Upper lobe of left lung (tissue), 6 donors: ENCODE measurements around the gene SLFN14. TPM values are rescaled to one million over a fixed set of nuclear protein-coding genes. Genes with fewer than 3 reads are reported as not detected.
A peak's percentile ranks its signal among the peaks of the same experiment; 100 is the strongest.
"Not testable (repeated sequence)": the region's sequence is repeated elsewhere in the genome, so short reads cannot be mapped to it uniquely, and the experiment has no call there.

Experiments used
- ATAC-seq, 2 donors: fragments of 200-7000 bp; cut with Tn5 transposase; one replicate each; pipeline ENCODE4 v1.9.1; 2022; ENCODE audit warnings: mild to moderate bottlenecking in 2 of 2, moderate library complexity in 2 of 2; ENCODE audit not compliant: low FRiP score in 2 of 2
- DNase-seq, 2 donors: peaks; one replicate each; pipeline ENCODE4 v3.0.0-alpha.2; 2019 to 2020
- H3K27ac ChIP-seq, 4 donors: fragments of 200-600 bp; sonication (generic); one replicate each; pipeline ENCODE4 v1.5.1; 2016 to 2019
- H3K27me3 ChIP-seq, 4 donors: fragments of 200-600 bp; sonication (generic); one replicate each; pipeline ENCODE4 v1.5.1; 2017 to 2019
- H3K36me3 ChIP-seq, 4 donors: fragments of 200-600 bp; sonication (generic); one replicate each; pipeline ENCODE4 v1.5.1; 2016 to 2019
- H3K4me1 ChIP-seq, 4 donors: fragments of 200-600 bp; sonication (generic); one replicate each; pipeline ENCODE4 v1.5.1; 2018 to 2019
- H3K4me3 ChIP-seq, 4 donors: fragments of 200-600 bp; sonication (generic); one replicate each; pipeline ENCODE4 v1.5.1; 2017 to 2019; ENCODE audit warnings: mild to moderate bottlenecking in 2 of 4, moderate library complexity in 1 of 4
- H3K9me3 ChIP-seq, 4 donors: fragments of 200-600 bp; sonication (generic); one replicate each; pipeline ENCODE4 v1.5.1; 2018 to 2019
- EP300 ChIP-seq, 4 donors: sonication (generic); formaldehyde crosslinking; IDR thresholded peaks; one replicate each; pipeline ENCODE4 v1.5.1; 2017; ENCODE audit warnings: antibody characterized with exemption in 4 of 4, control low read depth in 2 of 4
- POLR2A ChIP-seq, 4 donors: fragments of 450-650 bp; IDR thresholded peaks; one replicate each; pipeline ENCODE4 v1.5.1; 2016 to 2017; ENCODE audit warnings: antibody characterized with exemption in 4 of 4, mild to moderate bottlenecking in 2 of 4
- POLR2AphosphoS5 ChIP-seq, 2 donors: sonication (generic); formaldehyde crosslinking; IDR thresholded peaks; one replicate each; pipeline ENCODE4 v1.5.1; 2017; ENCODE audit warnings: antibody characterized with exemption in 2 of 2
- WGBS, 2 donors: methylation state at CpG; one replicate each; pipeline ENCODE4 v1.1.5; 2017 to 2018; 5-methylcytosine and 5-hydroxymethylcytosine counted together
- small RNA-seq, 4 donors: library from RNA; depleted of rRNA; stranded (forward); fragments of <200 nt; gene quantifications; one replicate each; pipeline ENCODE3, GENCODE V24; 2016
- total RNA-seq, 6 donors: library from RNA; depleted of rRNA in 4 of 6; stranded (reverse); fragments of >200 nt in 4 of 6; gene quantifications; one replicate each; pipeline versions ENCODE4 v1.1.0 to v1.2.1, GENCODE V29; 2016 to 2021
- TF ChIP-seq, protein P1 (sequence below), 6 experiments: fragments of 450-650 bp in 4 of 6; fragments of 200-600 bp in 2 of 6; sonication (generic) in 2 of 6; IDR thresholded peaks; one replicate each; pipeline ENCODE4 v1.5.1; 2016 to 2019; ENCODE audit warnings: antibody characterized with exemption in 6 of 6
- donor health status: DM: no; HTN: no; CAD: no; lungs with moderate emphysema.
- donor health status: DM: no; HTN: yes; CAD: no; lungs with severe emphysema.

SLFN14 gene
- total RNA-seq, 6 donors from 2014 or later: 0.09 to 1.8 (median 0.30) TPM; not detected in 1

DNA sequence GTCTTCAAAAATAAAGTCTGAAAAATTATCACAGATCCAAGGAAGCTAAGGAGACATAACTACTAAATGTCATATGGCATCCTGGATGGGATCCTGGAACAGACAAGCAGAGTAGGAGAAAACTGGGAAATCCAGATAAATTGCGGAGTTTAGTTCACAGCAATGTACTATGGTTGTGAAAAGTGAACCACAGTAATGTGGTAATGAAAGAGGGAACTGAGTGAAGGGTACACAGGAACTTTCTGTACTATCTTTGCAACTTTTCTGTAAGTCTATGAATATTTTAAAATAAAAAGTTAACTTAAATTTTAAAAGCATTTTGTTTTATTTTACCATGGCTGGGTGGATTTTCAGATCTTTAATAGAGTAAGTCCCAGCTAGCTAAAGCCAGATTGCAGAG is 39.5 kb downstream of the SLFN14 start:
- no peak for ATAC-seq
- H3K27ac ChIP-seq: peak overlapping the region; percentile 33 to 80 (median 60)

DNA sequence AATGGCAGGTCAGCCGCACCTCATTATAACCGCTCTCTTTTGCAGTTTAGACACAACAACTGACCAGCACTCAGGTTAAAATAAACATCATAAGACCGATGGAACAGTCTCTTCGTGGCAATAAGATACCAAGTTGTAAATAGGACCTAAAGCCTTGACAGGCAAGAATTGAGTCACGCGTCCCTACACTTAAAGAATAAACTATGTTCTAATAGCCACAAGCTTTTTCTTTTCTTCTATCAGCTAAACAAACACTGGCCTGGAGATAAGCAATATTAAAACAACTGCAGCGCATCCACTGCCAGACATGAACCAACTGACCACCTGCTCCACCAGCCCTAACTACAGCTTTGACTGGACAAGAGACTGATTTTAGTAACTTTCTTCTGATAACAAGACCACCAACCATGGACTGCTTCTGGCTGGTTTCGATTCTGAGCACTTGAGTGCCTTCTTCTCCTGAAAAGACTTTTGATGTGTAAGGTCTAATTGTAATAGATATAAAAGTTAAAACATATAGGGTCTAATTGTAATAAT is 40.6 kb downstream of the SLFN14 start:
- DNase-seq: no peak

More for the DNA sequence above, 39.5 kb downstream of the SLFN14 start:
- no peaks in the 10 kb centered on the region for H3K27me3 ChIP-seq
- 60 to 87% methylated on average over 1 of the region's 1 CpG for WGBS, 2 donors
- H3K4me1 ChIP-seq: no peaks in the 10 kb centered on the region
- no peaks in the 10 kb centered on the region for H3K9me3 ChIP-seq
- no peak for TF ChIP-seq EP300 (IDR thresholded peaks at IDR 0.05)
- H3K4me3 ChIP-seq: no peak overlapping the region
- DNase-seq: no peak
- H3K36me3 ChIP-seq: no peaks in the 10 kb centered on the region

DNA sequence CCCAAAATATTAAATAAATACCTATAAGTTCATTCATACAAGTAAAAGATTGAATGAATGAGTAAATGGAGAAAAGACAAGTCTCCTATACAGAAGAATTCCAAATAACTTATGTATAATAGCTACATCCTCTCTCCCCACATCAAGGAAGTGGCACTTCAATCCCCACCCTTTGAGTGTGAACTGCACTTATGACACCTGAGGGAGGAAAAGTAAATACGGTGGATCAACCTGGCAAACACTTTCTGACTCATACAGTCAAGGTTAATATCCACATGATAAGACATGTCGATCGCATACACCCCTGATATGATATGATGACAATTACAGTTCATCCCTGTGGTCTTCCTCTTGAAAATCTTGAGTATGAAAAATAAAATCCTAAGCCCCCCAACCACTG is 41.2 kb downstream of the SLFN14 start:
- no peaks in the 10 kb centered on the region for H3K27me3 ChIP-seq
- DNase-seq (no peak), ATAC-seq (no peak)
- no peaks in the 10 kb centered on the region for H3K36me3 ChIP-seq
- no peaks in the 10 kb centered on the region for H3K9me3 ChIP-seq
- 60 to 62% methylated on average over 3 of the region's 3 CpGs for WGBS, 2 donors
- no peaks in the 10 kb centered on the region for H3K4me1 ChIP-seq
- no peak overlapping the region for H3K4me3 ChIP-seq
- H3K27ac ChIP-seq: peak overlapping the region in 1 of 4 donors; percentile 80
- TF ChIP-seq POLR2AphosphoS5 (IDR thresholded peaks at IDR 0.05): no peak
- TF ChIP-seq, protein P1, sequence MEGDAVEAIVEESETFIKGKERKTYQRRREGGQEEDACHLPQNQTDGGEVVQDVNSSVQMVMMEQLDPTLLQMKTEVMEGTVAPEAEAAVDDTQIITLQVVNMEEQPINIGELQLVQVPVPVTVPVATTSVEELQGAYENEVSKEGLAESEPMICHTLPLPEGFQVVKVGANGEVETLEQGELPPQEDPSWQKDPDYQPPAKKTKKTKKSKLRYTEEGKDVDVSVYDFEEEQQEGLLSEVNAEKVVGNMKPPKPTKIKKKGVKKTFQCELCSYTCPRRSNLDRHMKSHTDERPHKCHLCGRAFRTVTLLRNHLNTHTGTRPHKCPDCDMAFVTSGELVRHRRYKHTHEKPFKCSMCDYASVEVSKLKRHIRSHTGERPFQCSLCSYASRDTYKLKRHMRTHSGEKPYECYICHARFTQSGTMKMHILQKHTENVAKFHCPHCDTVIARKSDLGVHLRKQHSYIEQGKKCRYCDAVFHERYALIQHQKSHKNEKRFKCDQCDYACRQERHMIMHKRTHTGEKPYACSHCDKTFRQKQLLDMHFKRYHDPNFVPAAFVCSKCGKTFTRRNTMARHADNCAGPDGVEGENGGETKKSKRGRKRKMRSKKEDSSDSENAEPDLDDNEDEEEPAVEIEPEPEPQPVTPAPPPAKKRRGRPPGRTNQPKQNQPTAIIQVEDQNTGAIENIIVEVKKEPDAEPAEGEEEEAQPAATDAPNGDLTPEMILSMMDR (IDR thresholded peaks at IDR 0.05): no peak
- no peak for TF ChIP-seq POLR2A (IDR thresholded peaks at IDR 0.05)
- no peak for TF ChIP-seq EP300 (IDR thresholded peaks at IDR 0.05)

More for the DNA sequence above, 40.6 kb downstream of the SLFN14 start:
- ATAC-seq: no peak
- no peaks in the 10 kb centered on the region for H3K9me3 ChIP-seq
- no peaks in the 10 kb centered on the region for H3K27me3 ChIP-seq
- H3K4me1 ChIP-seq: no peaks in the 10 kb centered on the region
- peak overlapping the region in 1 of 4 donors; percentile 80 for H3K27ac ChIP-seq
- H3K4me3 ChIP-seq: no peak overlapping the region
- H3K36me3 ChIP-seq: no peaks in the 10 kb centered on the region
- TF ChIP-seq POLR2AphosphoS5 (IDR thresholded peaks at IDR 0.05): no peak
- WGBS, 2 donors: 68 to 71% methylated on average over 8 of the region's 8 CpGs

DNA sequence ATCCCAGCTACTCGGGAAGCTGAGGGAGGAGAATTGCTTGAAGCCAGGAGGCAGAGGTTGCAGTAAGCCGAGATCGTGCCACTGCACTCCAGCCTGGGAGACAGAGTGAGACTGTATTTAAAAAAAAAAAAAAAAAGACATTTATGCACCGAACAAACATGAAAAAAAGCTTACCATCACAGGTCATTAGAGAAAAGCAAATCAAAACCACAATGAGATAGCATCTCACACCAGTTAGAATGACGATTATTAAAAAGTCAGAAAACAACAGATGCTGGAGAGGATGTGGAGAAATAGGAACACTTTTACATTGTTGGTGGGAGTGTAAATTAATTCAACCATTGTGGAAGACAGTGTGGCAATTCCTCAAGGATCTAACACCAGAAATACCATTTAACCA is 42.2 kb downstream of the SLFN14 start:
- not testable (repeated sequence) for H3K4me3 ChIP-seq, DNase-seq, ATAC-seq, H3K36me3 ChIP-seq, H3K27me3 ChIP-seq, H3K27ac ChIP-seq, H3K9me3 ChIP-seq, H3K4me1 ChIP-seq
- 77 to 92% methylated on average over 5 of the region's 5 CpGs for WGBS, 2 donors

DNA sequence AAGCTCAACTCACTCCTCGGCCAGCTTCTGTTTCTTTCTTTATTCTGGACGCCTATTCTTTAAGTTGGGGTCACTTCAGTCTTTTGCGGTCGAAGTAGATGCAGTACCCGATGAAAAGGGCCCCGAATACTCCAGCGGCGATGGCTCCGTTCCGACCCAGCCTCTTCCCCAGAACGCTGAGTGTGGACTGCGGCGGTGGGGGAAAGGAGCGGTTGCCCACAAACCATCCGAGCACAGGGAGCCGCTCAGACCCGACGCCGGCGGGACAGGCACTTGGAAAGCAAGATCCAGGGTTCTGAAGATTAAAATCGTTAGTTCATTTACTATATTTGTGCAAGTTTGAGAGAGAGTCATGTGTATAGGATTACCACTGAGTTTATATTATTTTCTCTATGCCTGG is 45.6 kb downstream of the SLFN14 start:
- no peak overlapping the region for H3K4me3 ChIP-seq
- WGBS, 2 donors: 57 to 58% methylated on average over 21 of the region's 21 CpGs
- TF ChIP-seq POLR2AphosphoS5 (IDR thresholded peaks at IDR 0.05) (no peak), EP300 (IDR thresholded peaks at IDR 0.05) (no peak), POLR2A (IDR thresholded peaks at IDR 0.05) (no peak)
- TF ChIP-seq, protein P1 (IDR thresholded peaks at IDR 0.05): no peak

DNA sequence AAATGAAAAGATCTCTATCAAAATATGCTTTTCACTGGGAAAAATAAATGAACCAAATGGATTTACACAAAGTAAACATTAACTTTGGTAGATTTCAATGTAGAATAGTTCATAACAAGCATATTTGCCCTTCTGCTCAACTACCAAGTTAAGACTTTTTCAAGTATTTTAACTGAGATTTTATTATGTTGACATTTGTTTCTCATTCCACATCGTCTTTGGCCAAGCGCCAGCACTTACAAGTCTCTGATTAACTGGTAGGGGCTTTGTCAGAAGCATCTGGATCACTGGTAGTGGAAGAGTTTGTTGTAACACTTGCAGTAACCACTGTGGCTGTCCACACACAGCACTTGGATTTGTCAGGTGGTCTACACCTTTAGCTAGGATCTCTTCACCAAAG is 46.1 kb downstream of the SLFN14 start:
- H3K36me3 ChIP-seq: no peaks in the 10 kb centered on the region
- 45 to 50% methylated on average over 2 of the region's 2 CpGs for WGBS, 2 donors
- no peak for DNase-seq
- H3K4me3 ChIP-seq: no peak overlapping the region
- no peaks in the 10 kb centered on the region for H3K9me3 ChIP-seq
- no peak for TF ChIP-seq POLR2AphosphoS5 (IDR thresholded peaks at IDR 0.05)
- no peak for TF ChIP-seq POLR2A (IDR thresholded peaks at IDR 0.05)
- TF ChIP-seq, protein P1 (IDR thresholded peaks at IDR 0.05): no peak
- no peak for TF ChIP-seq EP300 (IDR thresholded peaks at IDR 0.05)
- no peak overlapping the region for H3K27ac ChIP-seq
- H3K4me1 ChIP-seq: no peaks in the 10 kb centered on the region
- H3K27me3 ChIP-seq: no peaks in the 10 kb centered on the region
- no peak for ATAC-seq

More for the DNA sequence above, 45.6 kb downstream of the SLFN14 start:
- no peak for ATAC-seq
- no peaks in the 10 kb centered on the region for H3K4me1 ChIP-seq
- H3K27ac ChIP-seq: no peak overlapping the region
- H3K36me3 ChIP-seq: no peaks in the 10 kb centered on the region
- no peaks in the 10 kb centered on the region for H3K27me3 ChIP-seq
- H3K9me3 ChIP-seq: no peaks in the 10 kb centered on the region
- peak in 1 of 2 donors; percentile 57 for DNase-seq

Small RNAs within 50 kb of the gene (small RNA-seq; reads per million reads assigned to genes)
- gene AC004134.1 (0 reads per million in 4 donors), gene AC015911.1 (0 reads per million in 4 donors), gene SNORD7 (131 to 323 (median 257) reads per million in 4 donors)

Other genes with a start within 250 kb of the SLFN14 start
- gene SLFN11, start 187.2 kb downstream of the SLFN14 start, total RNA-seq: 100 to 1,000 TPM in 2 of 6 donors, 10 to 100 TPM in 4; 33.6 to 101 (median 57.0) TPM
- gene SLFN12, start 128.3 kb downstream of the SLFN14 start, total RNA-seq: 10 to 100 TPM in 5 of 6 donors, 1 to 10 TPM in 1; 7.0 to 26.2 (median 12.3) TPM
- gene SLFN13, start 112.1 kb downstream of the SLFN14 start, total RNA-seq: 10 to 100 TPM in 4 of 6 donors, 1 to 10 TPM in 2; 9.1 to 46.8 (median 19.2) TPM
- 10 to 100 TPM in 2 of 6 donors, 1 to 10 TPM in 4; 2.5 to 26.2 (median 5.9) TPM for gene SLFN12L, start 23.1 kb downstream of the SLFN14 start, total RNA-seq
- gene PEX12, start 17.8 kb upstream of the SLFN14 start, total RNA-seq: 1 to 10 TPM; 3.8 to 6.6 (median 5.2) TPM
- 100 to 1,000 TPM in 3 of 6 donors, 10 to 100 TPM in 3; 52.7 to 140 (median 101) TPM for gene AP2B1, start 26.5 kb upstream of the SLFN14 start, total RNA-seq
- 1 to 10 TPM; 1.0 to 4.1 (median 1.7) TPM for gene RASL10B, start 170.8 kb upstream of the SLFN14 start, total RNA-seq
- gene GAS2L2, start 192.4 kb upstream of the SLFN14 start, total RNA-seq: 1 to 10 TPM in 5 of 6 donors, under 1 TPM in 1; 0.37 to 7.4 (median 3.3) TPM
- gene C17orf50, start 200.1 kb upstream of the SLFN14 start, total RNA-seq: 1 to 10 TPM in 1 of 6 donors, under 1 TPM in 1, not detected in 4; 0.46 to 1.1 TPM
- 100 to 1,000 TPM in 3 of 6 donors, 10 to 100 TPM in 3; 51.1 to 134 (median 98.5) TPM for gene MMP28, start 234.8 kb upstream of the SLFN14 start, total RNA-seq
- 100 to 1,000 TPM in 2 of 6 donors, 10 to 100 TPM in 4; 42.4 to 137 (median 93.0) TPM for gene TAF15, start 248.7 kb upstream of the SLFN14 start, total RNA-seq